HEK293T (cell line): ENCODE results near the gene OR10G2.

ENCODE experiments used
- CTCF ChIA-PET: fragments of 350-600 bp; formaldehyde crosslinking; extraction: SDS; loops from one replicate; lab custom pipeline; 2021; ENCODE audit warnings: antibody characterized with exemption, inconsistent platforms; lab: Yijun Ruan, JAX
- POLR2A ChIA-PET: fragments of 350-600 bp; formaldehyde crosslinking; extraction: SDS; loops from one replicate; lab custom pipeline; 2020; ENCODE audit warnings: antibody characterized with exemption, inconsistent platforms; lab: Yijun Ruan, JAX
- DNase-seq: peaks from one replicate; pipeline ENCODE4 v3.0.0; 2012; ENCODE audit warnings: mixed read lengths; ENCODE audit errors: extremely low spot score
- ARNT ChIP-seq: fragments of 450-650 bp; IDR thresholded peaks from 2 replicates; pipeline ENCODE4 v1.6.1; 2017; ENCODE audit warnings: mild to moderate bottlenecking
- BHLHE40 ChIP-seq: fragments of 450-650 bp; IDR thresholded peaks from 2 replicates; pipeline ENCODE4 v1.6.1; 2016; ENCODE audit warnings: mild to moderate bottlenecking, moderate library complexity, borderline replicate concordance
- CTBP1 ChIP-seq: fragments of 450-650 bp; IDR thresholded peaks from 2 replicates; pipeline ENCODE4 v1.6.1; 2016; ENCODE audit warnings: borderline replicate concordance
- ELF4 ChIP-seq: fragments of 450-650 bp; IDR thresholded peaks from 2 replicates; pipeline ENCODE4 v1.6.1; 2017; ENCODE audit warnings: antibody characterized with exemption
- FOXA1 ChIP-seq: fragments of 450-650 bp; IDR thresholded peaks from 2 replicates; pipeline ENCODE4 v1.6.1; 2016; ENCODE audit warnings: mild to moderate bottlenecking
- FOXK2 ChIP-seq: fragments of 450-650 bp; IDR thresholded peaks from 2 replicates; pipeline ENCODE4 v1.6.1; 2016; ENCODE audit warnings: mild to moderate bottlenecking
- FOXM1 ChIP-seq: fragments of 450-650 bp; IDR thresholded peaks from 2 replicates; pipeline ENCODE4 v1.6.1; 2017; ENCODE audit warnings: mild to moderate bottlenecking, borderline replicate concordance
- HDGF ChIP-seq: fragments of 450-650 bp; IDR thresholded peaks from 2 replicates; pipeline ENCODE4 v1.6.1; 2017; ENCODE audit warnings: antibody characterized with exemption, borderline replicate concordance
- L3MBTL2 ChIP-seq: fragments of 450-650 bp; conservative IDR thresholded peaks from 2 replicates; pipeline ENCODE4 v1.6.1; 2016; ENCODE audit warnings: mild to moderate bottlenecking
- LEF1 ChIP-seq: fragments of 450-650 bp; IDR thresholded peaks from 2 replicates; pipeline ENCODE4 v1.6.1; 2017; ENCODE audit warnings: mild to moderate bottlenecking, borderline replicate concordance
- NFRKB ChIP-seq: fragments of 450-650 bp; IDR thresholded peaks from 2 replicates; pipeline ENCODE4 v1.6.1; 2016; ENCODE audit warnings: mild to moderate bottlenecking, moderate library complexity
- PKNOX1 ChIP-seq: fragments of 450-650 bp; IDR thresholded peaks from 2 replicates; pipeline ENCODE4 v1.6.1; 2016
- SP1 ChIP-seq: fragments of 450-650 bp; IDR thresholded peaks from 2 replicates; pipeline ENCODE4 v1.6.1; 2017
- SUZ12 ChIP-seq: fragments of 450-650 bp; IDR thresholded peaks from 2 replicates; pipeline ENCODE4 v1.6.1; 2016; ENCODE audit warnings: mild to moderate bottlenecking
- TARDBP ChIP-seq: fragments of 450-650 bp; IDR thresholded peaks from 2 replicates; pipeline ENCODE4 v1.6.1; 2016
- ZNF384 ChIP-seq: fragments of 450-650 bp; IDR thresholded peaks from 2 replicates; pipeline ENCODE4 v1.6.1; 2016

OR10G2 gene, protein sequence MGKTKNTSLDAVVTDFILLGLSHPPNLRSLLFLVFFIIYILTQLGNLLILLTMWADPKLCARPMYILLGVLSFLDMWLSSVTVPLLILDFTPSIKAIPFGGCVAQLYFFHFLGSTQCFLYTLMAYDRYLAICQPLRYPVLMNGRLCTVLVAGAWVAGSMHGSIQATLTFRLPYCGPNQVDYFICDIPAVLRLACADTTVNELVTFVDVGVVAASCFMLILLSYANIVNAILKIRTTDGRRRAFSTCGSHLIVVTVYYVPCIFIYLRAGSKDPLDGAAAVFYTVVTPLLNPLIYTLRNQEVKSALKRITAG

GRCh38 chr14:21634840-21635239 lies at the start of gene OR10G2:
OR10G2 (minus strand) TSS chr14:21634940; CDS start chr14:21634842, 98 bp downstream.
- CTCF ChIA-PET, result no interaction called here
- TF ChIP-seq FOXA1, result no peak
- TF ChIP-seq FOXK2, result no peak
- TF ChIP-seq ELF4, result no peak
- no peak for TF ChIP-seq L3MBTL2
- TF ChIP-seq SP1, result no peak
- no peak for TF ChIP-seq CTBP1
- no peak for TF ChIP-seq TARDBP
- no peak for TF ChIP-seq HDGF
- TF ChIP-seq NFRKB, result no peak
- no peak for TF ChIP-seq SUZ12
- no peak for TF ChIP-seq ZNF384
- no peak for TF ChIP-seq ARNT
- TF ChIP-seq LEF1, result no peak
- TF ChIP-seq BHLHE40, result no peak
- no peak for TF ChIP-seq FOXM1
- TF ChIP-seq PKNOX1, result no peak
- POLR2A ChIA-PET, result no interaction called here

GRCh38 chr14:21680072-21680471 lies 45.3 kb upstream of the OR10G2 start:
- TF ChIP-seq BHLHE40, result no peak
- no peak for TF ChIP-seq FOXA1
- no peak for TF ChIP-seq ARNT
- no peak for TF ChIP-seq HDGF
- TF ChIP-seq LEF1, result no peak
- TF ChIP-seq TARDBP, result no peak
- no peak for TF ChIP-seq SP1
- TF ChIP-seq FOXM1, result no peak
- no peak for TF ChIP-seq ZNF384
- no peak for TF ChIP-seq FOXK2
- TF ChIP-seq ELF4, result no peak
- no peak for TF ChIP-seq PKNOX1
- TF ChIP-seq NFRKB, result no peak
- TF ChIP-seq SUZ12, result no peak
- no peak for TF ChIP-seq L3MBTL2
- no peak for TF ChIP-seq CTBP1
- POLR2A ChIA-PET, result interaction anchor here (0.6 kb wide), 1 partner anchor 169 kb away, joined by 3 read pairs; the partner anchor contains the start of gene METTL3
- DNase-seq, result no peak
- CTCF ChIA-PET, result no interaction called here

More at GRCh38 chr14:21634840-21635239, at the start of gene OR10G2:
- DNase-seq, result no peak

GRCh38 chr14:21675566-21675965 lies 40.8 kb upstream of the OR10G2 start:
- POLR2A ChIA-PET, result no interaction called here
- CTCF ChIA-PET, result no interaction called here
- no peak for TF ChIP-seq CTBP1
- TF ChIP-seq LEF1, result no peak
- no peak for TF ChIP-seq ZNF384
- no peak for TF ChIP-seq HDGF
- TF ChIP-seq SUZ12, result no peak
- TF ChIP-seq NFRKB, result no peak
- TF ChIP-seq ARNT, result no peak
- no peak for TF ChIP-seq PKNOX1
- no peak for TF ChIP-seq FOXK2
- TF ChIP-seq TARDBP, result no peak
- no peak for TF ChIP-seq BHLHE40
- no peak for TF ChIP-seq FOXM1
- no peak for TF ChIP-seq ELF4
- no peak for TF ChIP-seq SP1
- no peak for DNase-seq

DNA sequence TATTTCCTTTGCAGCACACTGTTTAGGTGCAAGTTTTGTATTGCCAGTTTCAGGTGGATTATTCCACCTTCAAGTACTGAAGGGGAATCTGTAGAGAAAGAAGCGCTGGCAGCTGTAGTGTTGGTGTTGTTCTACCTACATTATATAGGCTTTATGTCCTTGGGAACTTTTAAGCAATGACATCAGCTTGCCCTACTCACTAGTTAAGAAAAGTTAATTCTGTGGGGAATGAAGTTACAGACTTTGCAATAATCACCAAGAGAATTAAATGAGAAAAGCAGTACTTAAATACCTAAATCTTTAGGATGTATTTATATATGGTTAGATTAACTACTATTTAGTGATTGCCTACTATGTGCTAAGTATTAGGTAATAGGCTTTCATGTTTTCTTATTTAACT lies 39.0 kb upstream of the OR10G2 start, which contains the start of gene OR4E1:
OR4E1 (minus strand) TSS at position 101 of the 400 bp plus-strand sequence. CDS start 2,883 bp downstream, outside the sequence.
- ChIA-PET CTCF (no interaction called here), POLR2A (no interaction called here)
- no peak for DNase-seq
- TF ChIP-seq CTBP1 (no peak), SUZ12 (no peak), FOXK2 (no peak), FOXA1 (no peak), LEF1 (no peak), TARDBP (no peak), BHLHE40 (no peak), L3MBTL2 (no peak), FOXM1 (no peak), SP1 (no peak), ZNF384 (no peak), ELF4 (no peak), NFRKB (no peak), PKNOX1 (no peak), ARNT (no peak), HDGF (no peak)

DNA sequence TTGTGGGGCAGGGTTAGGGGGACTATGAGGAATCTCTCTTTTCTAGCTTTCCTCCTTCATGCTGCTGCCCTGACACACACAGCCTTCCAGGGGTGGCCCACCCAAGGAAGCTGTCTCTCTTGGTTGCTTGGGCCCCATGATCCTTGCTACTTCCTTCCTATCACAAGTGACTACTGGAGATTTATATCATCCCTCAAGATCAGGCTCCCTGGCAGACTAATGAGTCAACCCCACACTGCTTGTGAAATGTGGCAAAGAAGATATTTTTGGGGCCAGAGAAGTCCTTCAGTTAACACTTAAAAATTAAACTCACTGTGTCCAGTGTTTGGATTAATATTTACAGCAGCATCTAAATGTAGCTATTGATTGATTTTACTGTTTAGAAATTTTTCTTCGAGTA lies 37.4 kb upstream of the OR10G2 start:
- TF ChIP-seq PKNOX1 (no peak), SUZ12 (no peak), SP1 (no peak), ARNT (no peak), ZNF384 (no peak), FOXA1 (no peak), NFRKB (no peak), HDGF (no peak), FOXM1 (no peak), FOXK2 (no peak), L3MBTL2 (no peak), BHLHE40 (no peak), LEF1 (no peak), TARDBP (no peak), ELF4 (no peak), CTBP1 (no peak)
- POLR2A ChIA-PET, result no interaction called here
- DNase-seq, result no peak
- CTCF ChIA-PET, result no interaction called here
